GM23338 (cell line): Measurements from ENCODE around the gene CHST6. TPM values are rescaled to one million over a fixed set of nuclear protein-coding genes. Genes with fewer than 3 reads are reported as not detected.
"Not testable (repeated sequence)": the region's sequence is repeated elsewhere in the genome, so short reads cannot be mapped to it uniquely, and the experiment has no call there.

Source experiments
- ATAC-seq: fragments of 200-7000 bp; cut with Tn5 transposase; 3 replicates; pipeline ENCODE4 v1.9.1; 2020
- DNase-seq: peaks from one replicate; pipeline ENCODE4 v3.0.0-alpha.2; 2015; ENCODE audit warnings: low spot score
- H2AFZ ChIP-seq: fragments of 200-600 bp; sonication (generic); 2 replicates; pipeline ENCODE4 v1.8.0; 2016; ENCODE audit warnings: antibody characterized with exemption, mild to moderate bottlenecking, moderate library complexity
- H3F3A ChIP-seq: fragments of 200-600 bp; sonication (generic); replicated peaks from 2 replicates; pipeline ENCODE4 v1.8.0; 2017; ENCODE audit warnings: antibody characterized with exemption, mixed run types, low read depth
- H3K27ac ChIP-seq: fragments of 200-600 bp; sonication (generic); 2 replicates; pipeline ENCODE4 v1.6.1; 2016; ENCODE audit warnings: low read depth
- H3K27me3 ChIP-seq: fragments of 200-600 bp; sonication (generic); 2 replicates; pipeline ENCODE4 v1.8.0; 2016; ENCODE audit warnings: mild to moderate bottlenecking, mixed run types, moderate library complexity; ENCODE audit not compliant: insufficient read depth
- H3K36me3 ChIP-seq: fragments of 200-600 bp; sonication (generic); 2 replicates; pipeline ENCODE4 v1.8.0; 2016; ENCODE audit warnings: mild to moderate bottlenecking; ENCODE audit not compliant: insufficient read depth
- H3K4me1 ChIP-seq: fragments of 200-600 bp; sonication (generic); 2 replicates; pipeline ENCODE4 v1.8.0; 2016; ENCODE audit warnings: mild to moderate bottlenecking, moderate library complexity; ENCODE audit not compliant: insufficient read depth
- H3K4me2 ChIP-seq: fragments of 200-600 bp; sonication (generic); 2 replicates; pipeline ENCODE4 v1.7.1; 2017; ENCODE audit warnings: mixed run types
- H3K4me3 ChIP-seq: fragments of 200-600 bp; sonication (generic); 2 replicates; pipeline ENCODE4 v1.6.1; 2016; ENCODE audit warnings: mixed run types
- H3K79me2 ChIP-seq: fragments of 200-600 bp; sonication (generic); replicated peaks from 2 replicates; pipeline ENCODE4 v1.8.0; 2017; ENCODE audit warnings: mild to moderate bottlenecking; ENCODE audit not compliant: insufficient read depth
- H3K9me2 ChIP-seq: fragments of 200-600 bp; sonication (generic); 2 replicates; pipeline ENCODE4 v1.8.0; 2017; ENCODE audit not compliant: insufficient read depth
- H4K20me1 ChIP-seq: fragments of 200-600 bp; sonication (generic); replicated peaks from 2 replicates; pipeline ENCODE4 v1.8.0; 2017; ENCODE audit warnings: mild to moderate bottlenecking; ENCODE audit not compliant: insufficient read depth
- H3K27ac Mint-ChIP-seq: 2 replicates; pipeline ENCODE4 v1.8.0; 2020; ENCODE audit warnings: inconsistent platforms, mild to moderate bottlenecking, moderate library complexity, mixed read lengths
- H3K27me3 Mint-ChIP-seq: 3 replicates; pipeline ENCODE4 v1.8.0; 2022; ENCODE audit warnings: low read depth, mild to moderate bottlenecking, moderate library complexity, mixed read lengths, inconsistent platforms; ENCODE audit not compliant: insufficient read depth, poor library complexity
- H3K36me3 Mint-ChIP-seq: 3 replicates; pipeline ENCODE4 v1.8.0; 2021; ENCODE audit warnings: low read depth, mild to moderate bottlenecking, inconsistent platforms, moderate library complexity, mixed read lengths
- H3K4me1 Mint-ChIP-seq: 3 replicates; pipeline ENCODE4 v1.8.0; 2020; ENCODE audit warnings: mild to moderate bottlenecking, inconsistent platforms, mixed read lengths
- H3K4me3 Mint-ChIP-seq: 3 replicates; pipeline ENCODE4 v1.8.0; 2021; ENCODE audit warnings: moderate library complexity, mild to moderate bottlenecking, inconsistent platforms, mixed read lengths
- H3K9me3 Mint-ChIP-seq: 3 replicates; pipeline ENCODE4 v1.8.0; 2020; ENCODE audit warnings: moderate library complexity, mild to moderate bottlenecking, inconsistent platforms, mixed read lengths
- ZNF462 ChIP-seq: fragments of 250-450 bp; sonication (Bioruptor Pico); IDR thresholded peaks from 2 replicates; pipeline ENCODE4 v1.5.0; 2020; ENCODE audit warnings: mild to moderate bottlenecking, moderate library complexity
- polyA plus RNA-seq: library from polyadenylated mRNA; unstranded; fragments of >200 nt; fragmentation: Nextera tagmentation; extraction: Ambion mirVana; gene quantifications from 2 replicates; pipeline ENCODE4 v1.2.1, GENCODE V29; 2016
- total RNA-seq: library from RNA; depleted of rRNA; stranded (reverse); fragments of >200 nt; shearing (Covaris generic); gene quantifications from 2 replicates; pipeline ENCODE4 v1.2.3, GENCODE V29; 2014

The CHST6 gene
- total and polyA plus RNA-seq, 2 experiments from 2014 or later: 2.7 to 22.2 TPM

GRCh38 chr16:75501359-75501758 lies 6.1 kb upstream of the CHST6 start:
- Histone ChIP-seq H2AFZ (no peak overlapping the region), H3K4me1 (no peaks in the 10 kb centered on the region), H4K20me1 (no peaks in the 10 kb centered on the region), H3K9me2 (no peaks in the 10 kb centered on the region), H3K79me2 (no peaks in the 10 kb centered on the region), H3K36me3 (no peaks in the 10 kb centered on the region), H3K27me3 (no peaks in the 10 kb centered on the region), H3F3A (no peaks in the 10 kb centered on the region), H3K4me2 (no peak overlapping the region), H3K4me3 (no peak overlapping the region), H3K27ac (no peak overlapping the region)
- TF ChIP-seq ZNF462: no peak
- ATAC-seq (no peak), DNase-seq (no peak)
- H3K36me3 Mint-ChIP-seq: no peaks in the 10 kb centered on the region
- H3K4me1 Mint-ChIP-seq: no peaks in the 10 kb centered on the region
- no peak overlapping the region for H3K4me3 Mint-ChIP-seq
- no peaks in the 10 kb centered on the region for H3K27me3 Mint-ChIP-seq
- no peaks in the 10 kb centered on the region for H3K9me3 Mint-ChIP-seq
- no peak overlapping the region for H3K27ac Mint-ChIP-seq

- not testable (repeated sequence) for H3K79me2 ChIP-seq, H3K4me3 ChIP-seq, H3K36me3 Mint-ChIP-seq, H2AFZ ChIP-seq, H3K36me3 ChIP-seq, H3K27ac ChIP-seq, ATAC-seq, H3K27ac Mint-ChIP-seq, H3K4me2 ChIP-seq, H3K9me2 ChIP-seq, H3K27me3 Mint-ChIP-seq, H4K20me1 ChIP-seq, DNase-seq, H3K4me3 Mint-ChIP-seq, H3K9me3 Mint-ChIP-seq, H3K4me1 Mint-ChIP-seq, H3K4me1 ChIP-seq
- H3F3A ChIP-seq: peaks cover 13% of the 10 kb centered on the region; the same call in 1 of the 2 replicates
- H3K27me3 ChIP-seq: peaks cover 12% of the 10 kb centered on the region
Observed at GRCh38 chr16:75498605-75499322, 3.5 kb upstream of the CHST6 start.
